22Rv1 (cell line): Measurements from ENCODE around the gene SPSB3.

Source experiments
- H3K27ac ChIP-seq: fragments of 450-650 bp; 2 replicates; pipeline ENCODE4 v1.5.1; 2017
- ZFX ChIP-seq: fragments of 450-650 bp; IDR thresholded peaks from 2 replicates; pipeline ENCODE4 v1.6.1; 2017; ENCODE audit warnings: antibody characterized with exemption, borderline replicate concordance
- TF ChIP-seq, protein P1 (sequence below): fragments of 450-650 bp; IDR thresholded peaks from 2 replicates; pipeline ENCODE4 v1.5.1; 2017; ENCODE audit warnings: mild to moderate bottlenecking

Gene SPSB3

GRCh38 chr16:1820096-1820945 is 38.0 kb upstream of the SPSB3 start:
- no peak overlapping the region for H3K27ac ChIP-seq
- TF ChIP-seq, protein P1, sequence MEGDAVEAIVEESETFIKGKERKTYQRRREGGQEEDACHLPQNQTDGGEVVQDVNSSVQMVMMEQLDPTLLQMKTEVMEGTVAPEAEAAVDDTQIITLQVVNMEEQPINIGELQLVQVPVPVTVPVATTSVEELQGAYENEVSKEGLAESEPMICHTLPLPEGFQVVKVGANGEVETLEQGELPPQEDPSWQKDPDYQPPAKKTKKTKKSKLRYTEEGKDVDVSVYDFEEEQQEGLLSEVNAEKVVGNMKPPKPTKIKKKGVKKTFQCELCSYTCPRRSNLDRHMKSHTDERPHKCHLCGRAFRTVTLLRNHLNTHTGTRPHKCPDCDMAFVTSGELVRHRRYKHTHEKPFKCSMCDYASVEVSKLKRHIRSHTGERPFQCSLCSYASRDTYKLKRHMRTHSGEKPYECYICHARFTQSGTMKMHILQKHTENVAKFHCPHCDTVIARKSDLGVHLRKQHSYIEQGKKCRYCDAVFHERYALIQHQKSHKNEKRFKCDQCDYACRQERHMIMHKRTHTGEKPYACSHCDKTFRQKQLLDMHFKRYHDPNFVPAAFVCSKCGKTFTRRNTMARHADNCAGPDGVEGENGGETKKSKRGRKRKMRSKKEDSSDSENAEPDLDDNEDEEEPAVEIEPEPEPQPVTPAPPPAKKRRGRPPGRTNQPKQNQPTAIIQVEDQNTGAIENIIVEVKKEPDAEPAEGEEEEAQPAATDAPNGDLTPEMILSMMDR, result no peak
- TF ChIP-seq ZFX, result no peak

- H3K27ac ChIP-seq, result no peak overlapping the region
- no peak for TF ChIP-seq ZFX
- TF ChIP-seq, protein P1, result no peak
These were observed 37.2 kb upstream of the SPSB3 start for GRCh38 chr16:1819611-1820010.

- H3K27ac ChIP-seq, result no peak overlapping the region
- no peak for TF ChIP-seq ZFX
- TF ChIP-seq, protein P1, result no peak
These were observed 36.6 kb upstream of the SPSB3 start for GRCh38 chr16:1818873-1819525.

GRCh38 chr16:1818204-1818872 is 36.0 kb upstream of the SPSB3 start:
- H3K27ac ChIP-seq, result no peak overlapping the region
- TF ChIP-seq ZFX, result no peak
- TF ChIP-seq, protein P1, result no peak

DNA sequence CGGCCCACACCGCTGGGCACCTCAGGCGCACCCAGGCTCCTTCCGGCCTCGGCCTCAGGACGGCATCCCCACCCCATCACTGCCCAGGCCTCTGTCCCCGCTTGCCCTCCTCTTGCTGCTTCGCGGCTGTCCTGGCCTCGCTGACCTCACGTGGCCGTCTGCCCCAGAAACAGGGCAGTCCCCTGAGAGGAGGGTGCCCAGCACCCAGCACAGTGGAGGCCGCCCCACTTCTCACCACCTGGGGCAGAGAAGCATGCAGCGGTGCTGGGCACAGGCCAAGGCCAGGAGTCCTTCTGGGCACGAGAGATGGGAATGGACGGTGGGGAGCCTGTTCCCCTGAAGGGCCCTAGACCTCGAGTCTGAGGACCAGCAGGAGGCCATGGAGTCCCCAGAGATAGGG is 35.3 kb upstream of the SPSB3 start:
- TF ChIP-seq, protein P1, result no peak
- no peak for TF ChIP-seq ZFX
- no peak overlapping the region for H3K27ac ChIP-seq

- TF ChIP-seq ZFX, result no peak
- TF ChIP-seq, protein P1, result no peak
- H3K27ac ChIP-seq, result no peak overlapping the region
These were observed 34.9 kb upstream of the SPSB3 start for GRCh38 chr16:1817276-1817589.
